Measurements from ENCODE around the gene TTC33.
"Not testable (repeated sequence)": the region's sequence is repeated elsewhere in the genome, so short reads cannot be mapped to it uniquely, and the experiment has no call there.

Gene TTC33

DNA sequence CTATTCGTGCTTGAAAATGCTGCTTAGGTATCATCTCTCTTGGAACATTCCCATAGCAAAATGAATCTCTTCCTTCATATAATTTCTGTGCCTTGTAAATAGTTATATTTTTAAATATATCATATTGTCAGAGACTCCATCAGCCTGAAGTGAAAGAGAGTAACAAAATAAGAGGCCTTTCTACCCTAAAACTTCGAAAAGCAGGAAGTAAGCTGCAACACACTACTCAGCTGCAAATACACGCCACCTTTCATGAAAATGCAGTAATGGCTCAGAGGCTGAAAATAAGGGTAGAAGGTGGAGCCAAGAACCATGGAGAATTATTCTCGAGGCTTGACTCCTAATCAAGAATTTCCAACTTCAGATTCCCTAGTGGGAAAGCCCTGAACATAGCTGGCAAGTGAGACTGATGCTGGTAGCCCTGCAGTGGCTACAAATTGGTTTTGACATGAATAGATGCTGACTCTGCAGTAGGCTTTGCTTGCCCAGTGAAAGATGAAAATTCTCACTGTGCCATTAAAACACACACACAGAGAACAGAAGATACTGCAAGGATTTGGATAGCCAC lies 106.2 kb downstream of the TTC33 start:
- DNase-seq, result no peak

- DNase-seq, result no peak
Measured at GRCh38 chr5:40648150-40648549, 107.6 kb downstream of the TTC33 start.

- DNase-seq, result no peak
Measured at GRCh38 chr5:40646266-40646665, 109.5 kb downstream of the TTC33 start.

- DNase-seq, result not testable (repeated sequence)
Measured at GRCh38 chr5:40639531-40639930, 116.2 kb downstream of the TTC33 start.

DNA sequence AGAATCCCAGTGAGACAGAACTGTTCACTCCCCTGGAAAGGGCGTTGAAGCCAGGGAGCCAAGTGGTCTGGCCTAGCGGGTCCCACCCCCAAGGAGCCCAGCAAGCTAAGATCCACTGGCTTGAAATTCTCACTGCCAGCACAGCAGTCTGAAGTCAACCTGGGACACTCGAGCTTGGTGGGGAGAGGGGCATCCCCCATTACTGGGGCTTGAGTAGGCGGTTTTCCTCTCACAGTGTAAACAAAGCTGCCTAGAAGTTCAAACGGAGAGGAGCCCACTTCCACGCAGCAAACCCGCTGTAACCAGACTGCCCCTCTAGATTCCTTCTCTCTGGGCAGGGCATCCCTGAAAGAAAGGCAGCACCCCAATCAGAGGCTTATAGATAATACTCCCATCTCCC lies 121.2 kb downstream of the TTC33 start:
- no peak for DNase-seq

GRCh38 chr5:40634154-40634553 lies 121.6 kb downstream of the TTC33 start:
- no peak for DNase-seq

GRCh38 chr5:40631236-40631635 lies 124.5 kb downstream of the TTC33 start:
- DNase-seq, result no peak

GRCh38 chr5:40630126-40630525 lies 125.6 kb downstream of the TTC33 start:
- DNase-seq, result no peak

DNA sequence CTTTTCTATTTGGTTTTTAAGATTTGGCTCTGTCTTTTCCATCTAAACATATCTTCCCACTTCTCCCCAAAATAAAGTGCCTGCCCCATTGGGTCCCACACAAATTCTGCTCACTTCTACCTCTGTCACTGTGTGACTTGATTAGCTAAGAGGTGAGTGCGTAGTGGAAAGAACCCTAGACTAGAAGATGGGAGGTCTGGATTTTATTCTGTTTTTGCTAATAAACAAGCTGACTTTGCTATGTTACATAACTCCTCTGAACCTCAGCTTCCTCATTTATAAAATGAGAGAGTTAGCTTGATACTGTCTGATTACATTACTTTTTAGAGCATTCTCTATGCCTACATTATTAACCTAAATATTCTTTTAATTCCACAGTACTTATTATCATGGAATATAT lies 127.4 kb downstream of the TTC33 start:
- DNase-seq, result no peak

DNA sequence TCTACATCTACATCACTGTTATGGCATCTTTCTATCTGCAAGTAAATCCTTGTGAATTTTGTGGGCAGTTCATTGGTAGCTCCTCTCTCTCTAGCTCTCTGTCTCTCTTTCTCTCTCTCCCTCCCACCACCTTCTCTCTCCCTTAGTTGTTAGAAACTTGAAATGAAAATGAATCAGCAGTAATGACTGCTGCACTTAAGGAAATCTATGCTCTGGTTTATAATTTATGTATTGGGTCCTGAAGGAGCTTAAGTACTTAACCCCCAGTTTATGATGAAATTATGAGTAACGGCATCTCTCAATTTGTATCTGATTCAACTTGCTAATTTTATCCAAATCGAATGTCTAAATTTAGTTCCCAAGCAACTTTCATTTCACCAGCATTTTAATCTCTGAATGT lies 128.1 kb downstream of the TTC33 start:
- DNase-seq, result no peak

DNA sequence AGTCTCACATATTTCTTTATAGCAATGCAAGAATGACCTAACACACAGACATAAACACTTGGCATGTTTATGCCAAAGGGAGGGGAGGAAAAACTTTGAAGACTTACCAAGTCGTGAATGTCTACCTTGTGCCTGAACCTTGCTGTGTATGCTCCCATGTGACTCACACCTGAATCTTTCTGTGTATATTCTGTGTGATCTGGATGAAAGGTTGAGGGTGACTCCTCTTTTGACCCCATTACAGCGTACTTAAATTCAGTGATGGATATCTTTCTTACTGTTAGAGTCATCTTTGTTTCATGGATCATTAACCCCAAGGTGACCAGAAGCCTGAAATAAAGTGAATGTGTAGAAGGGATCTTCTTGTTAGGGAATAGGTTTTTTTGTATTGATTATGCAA lies 129.0 kb downstream of the TTC33 start:
- no peak for DNase-seq

GRCh38 chr5:40623480-40624420 lies 132.0 kb downstream of the TTC33 start:
- no peak for DNase-seq

DNA sequence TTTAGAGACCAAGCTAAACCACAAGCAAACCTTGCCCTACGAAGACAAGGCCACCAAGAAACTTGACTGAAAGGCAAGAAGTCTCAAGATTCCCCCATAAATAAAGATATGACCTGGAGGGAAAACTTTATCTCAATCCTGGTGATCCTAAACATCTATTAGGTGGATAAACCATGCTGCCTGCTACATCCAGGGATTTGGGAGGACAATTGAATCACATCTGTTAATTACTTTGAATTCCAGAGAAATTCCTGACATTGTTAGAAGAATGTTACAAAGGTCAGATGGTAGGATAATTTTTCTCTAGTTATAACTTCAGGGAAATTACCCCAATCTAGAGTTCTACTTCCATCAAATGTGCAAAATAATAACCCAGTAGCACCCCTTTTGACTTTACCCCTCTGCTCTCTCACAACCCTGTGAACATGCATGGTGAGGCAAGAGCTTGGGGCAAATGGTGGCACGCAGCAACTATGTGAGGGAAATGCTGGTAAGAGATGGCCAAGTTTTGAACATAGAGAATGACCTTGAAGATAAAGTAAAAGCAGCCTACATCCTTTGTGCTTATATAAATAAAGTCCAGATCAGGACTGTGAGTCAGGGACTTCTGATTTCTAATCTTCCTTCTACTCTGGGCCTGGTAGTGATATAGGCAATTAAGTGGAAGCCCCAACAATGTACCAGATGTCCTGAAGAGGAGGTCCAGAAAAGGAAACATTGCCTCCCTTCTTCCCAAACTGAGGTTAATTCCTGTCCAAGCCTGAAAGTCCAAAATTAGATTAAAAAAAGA lies 133.1 kb downstream of the TTC33 start:
- DNase-seq, result no peak

- no peak for DNase-seq
Measured at GRCh38 chr5:40619421-40619820, 136.3 kb downstream of the TTC33 start.

DNA sequence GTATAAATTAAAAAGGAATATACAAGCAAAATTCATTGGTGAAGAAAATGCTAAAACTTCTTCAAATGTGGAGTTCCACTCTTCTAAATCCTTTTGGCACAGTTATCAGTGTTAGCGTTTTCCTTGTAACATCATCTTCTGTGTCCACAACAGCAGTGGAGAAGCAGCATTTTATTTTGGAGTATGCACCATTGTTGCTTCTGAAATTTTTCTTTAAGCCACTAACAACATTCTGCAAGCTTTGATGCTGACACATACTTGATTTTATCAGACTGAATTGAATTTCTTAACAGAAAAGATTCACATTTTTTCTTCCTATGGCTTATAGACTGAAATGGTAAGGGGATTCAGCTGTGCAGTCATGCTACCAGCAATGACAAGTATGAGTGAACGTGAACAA lies 136.8 kb downstream of the TTC33 start:
- DNase-seq, result no peak

- no peak for DNase-seq
Measured at GRCh38 chr5:40616781-40617180, 139.0 kb downstream of the TTC33 start.

DNA sequence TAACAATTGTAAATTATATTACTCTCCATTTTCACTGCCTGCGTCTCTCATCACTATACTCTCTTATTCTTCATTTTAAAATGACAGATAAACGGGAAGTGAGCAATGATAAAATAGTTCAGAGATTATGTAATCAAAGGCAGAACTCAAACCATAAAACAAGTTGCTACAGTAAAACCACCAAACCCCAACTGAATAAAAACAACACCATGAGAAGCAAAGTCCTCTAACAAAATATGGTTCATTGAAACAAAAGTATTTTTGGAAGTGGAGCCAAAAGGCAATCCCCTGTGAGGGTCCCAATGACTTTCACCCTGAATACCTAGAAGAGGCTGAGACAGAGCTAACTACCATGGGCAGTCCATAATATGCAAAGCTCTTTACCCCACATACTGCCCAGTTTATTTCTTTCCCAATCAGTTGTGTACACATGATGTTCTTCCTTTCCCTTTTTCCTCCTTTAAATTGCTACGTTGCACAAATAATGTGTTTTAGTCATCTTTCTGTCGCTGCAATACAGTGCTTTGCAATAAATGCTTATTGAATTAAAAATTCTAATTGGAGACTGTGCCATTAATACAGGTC lies 140.1 kb downstream of the TTC33 start:
- DNase-seq, result no peak

- DNase-seq, result no peak
Measured at GRCh38 chr5:40614923-40615585, 140.7 kb downstream of the TTC33 start.

- DNase-seq, result no peak
Measured at GRCh38 chr5:40614466-40614865, 141.3 kb downstream of the TTC33 start.

GRCh38 chr5:40607202-40607601 lies 148.6 kb downstream of the TTC33 start:
- DNase-seq, result no peak

GRCh38 chr5:40606077-40606765 lies 149.5 kb downstream of the TTC33 start:
- DNase-seq, result no peak

DNA sequence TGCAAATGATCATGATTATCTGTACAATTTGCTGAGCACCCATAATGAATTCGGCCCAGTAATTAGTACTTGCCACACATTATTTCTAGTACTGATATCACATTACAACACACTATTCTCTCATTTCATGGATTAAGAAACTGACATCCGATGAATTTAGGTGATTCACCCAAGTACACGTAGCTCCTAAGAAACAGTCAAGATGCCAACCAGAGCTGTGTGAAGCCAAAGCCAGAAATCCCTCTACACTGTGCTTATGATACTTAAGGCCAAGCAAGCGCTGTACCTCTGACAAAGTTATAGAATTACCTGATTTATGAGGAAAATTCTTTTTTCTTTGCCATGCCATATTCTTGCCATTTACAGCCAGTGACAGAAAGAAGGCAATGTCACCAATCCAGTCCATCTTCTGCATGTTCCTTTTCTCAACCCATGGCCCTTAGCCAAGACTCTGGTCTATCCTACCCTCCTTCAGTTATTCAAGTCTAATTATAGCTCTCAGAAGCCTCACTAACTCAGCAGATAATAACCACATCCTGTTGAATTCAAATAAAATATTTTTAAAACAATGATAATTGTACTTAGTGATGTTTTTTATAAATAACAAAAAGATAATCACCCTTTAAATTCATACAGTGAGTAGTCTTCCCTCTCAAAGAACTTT lies 150.3 kb downstream of the TTC33 start:
- no peak for DNase-seq

All from NCI-H1417 treated with DMSO at 0.1 percent for 48 hours (cell line).